Mesenchymal stem cell (in vitro differentiated cells and primary cell): ENCODE data around the gene AFP.

Source experiments
- DNase-seq: peaks from one replicate; pipeline ENCODE4 v3.0.0-alpha.2; 2013
- H2AFZ ChIP-seq: one replicate; pipeline ENCODE4 v1.6.1; 2013; ENCODE audit warnings: low read depth, mild to moderate bottlenecking, control low read depth, inconsistent platforms, low read length, moderate library complexity
- H2AK5ac ChIP-seq: 2 replicates; pipeline ENCODE4 v1.6.1; 2013; ENCODE audit warnings: low read length, moderate library complexity, mild to moderate bottlenecking, inconsistent platforms; ENCODE audit not compliant: severe bottlenecking
- H2BK120ac ChIP-seq: one replicate; pipeline ENCODE4 v1.6.1; 2013; ENCODE audit warnings: low read depth, mild to moderate bottlenecking, inconsistent platforms, low read length, moderate library complexity
- H2BK12ac ChIP-seq, 2 experiments: one replicate each; pipeline ENCODE4 v1.6.1; 2013; ENCODE audit warnings: inconsistent platforms in 2 of 2, low read length in 2 of 2, mild to moderate bottlenecking in 2 of 2, moderate library complexity in 2 of 2, control low read depth in 1 of 2
- H2BK15ac ChIP-seq: one replicate; pipeline ENCODE4 v1.6.1; 2013; ENCODE audit warnings: mild to moderate bottlenecking, low read depth, inconsistent platforms; ENCODE audit not compliant: poor library complexity, severe bottlenecking
- H2BK5ac ChIP-seq: 2 replicates; pipeline ENCODE4 v1.6.1; 2013; ENCODE audit warnings: low read depth, mild to moderate bottlenecking, low read length, control low read depth, inconsistent platforms; ENCODE audit not compliant: poor library complexity, severe bottlenecking
- H3K14ac ChIP-seq, 2 experiments: one replicate each; pipeline ENCODE4 v1.6.1; 2013; ENCODE audit warnings: inconsistent platforms in 2 of 2, low read length in 2 of 2, control low read depth in 1 of 2, mild to moderate bottlenecking in 1 of 2, moderate library complexity in 1 of 2
- H3K18ac ChIP-seq, 2 experiments: one replicate each; pipeline ENCODE4 v1.6.1; 2013; ENCODE audit warnings: inconsistent platforms in 2 of 2, low read length in 2 of 2, control low read depth in 1 of 2, low read depth in 1 of 2, mild to moderate bottlenecking in 1 of 2
- H3K23ac ChIP-seq, 2 experiments: one replicate each; pipeline ENCODE4 v1.6.1; 2013; ENCODE audit warnings: inconsistent platforms in 2 of 2, low read length in 2 of 2, mild to moderate bottlenecking in 2 of 2, moderate library complexity in 2 of 2, control low read depth in 1 of 2
- H3K27ac ChIP-seq: 2 replicates; pipeline ENCODE4 v1.5.1; 2013; ENCODE audit warnings: mild to moderate bottlenecking, moderate library complexity, low read length, control low read depth, inconsistent platforms; ENCODE audit not compliant: poor library complexity, severe bottlenecking
- H3K27me3 ChIP-seq, 2 experiments: 2 replicates each; pipeline versions ENCODE4 v1.6.1 to v1.7.0; 2013; ENCODE audit warnings: low read length in 2 of 2, mild to moderate bottlenecking in 2 of 2, moderate library complexity in 2 of 2, control low read depth in 1 of 2, inconsistent platforms in 1 of 2; ENCODE audit not compliant: control insufficient read depth in 1 of 2, insufficient read depth in 1 of 2
- H3K36me3 ChIP-seq, 2 experiments: 2 replicates each; pipeline versions ENCODE4 v1.6.1 to v1.7.0; 2013; ENCODE audit warnings: low read length in 2 of 2, control low read depth in 1 of 2, inconsistent platforms in 1 of 2, low read depth in 1 of 2, mild to moderate bottlenecking in 1 of 2; ENCODE audit not compliant: insufficient read depth in 2 of 2, control insufficient read depth in 1 of 2
- H3K4ac ChIP-seq, 2 experiments: one replicate each; pipeline ENCODE4 v1.6.1; 2013; ENCODE audit warnings: inconsistent platforms in 2 of 2, low read length in 2 of 2, mild to moderate bottlenecking in 2 of 2, moderate library complexity in 2 of 2, control low read depth in 1 of 2, low read depth in 1 of 2
- H3K4me1 ChIP-seq: 2 replicates; pipeline ENCODE4 v1.6.1; 2013; ENCODE audit warnings: low read depth, low read length, control low read depth; ENCODE audit not compliant: control insufficient read depth, insufficient read depth
- H3K4me2 ChIP-seq: 2 replicates; pipeline ENCODE4 v1.6.1; 2013; ENCODE audit warnings: low read length, mild to moderate bottlenecking, inconsistent platforms; ENCODE audit not compliant: poor library complexity, severe bottlenecking
- H3K4me3 ChIP-seq, 2 experiments: 2 replicates each; pipeline versions ENCODE4 v1.5.1 to v1.7.0; 2013; ENCODE audit warnings: low read length in 2 of 2, mild to moderate bottlenecking in 2 of 2, control low read depth in 1 of 2, low read depth in 1 of 2; ENCODE audit not compliant: insufficient read depth in 1 of 2
- H3K79me1 ChIP-seq: replicated peaks from 2 replicates; pipeline ENCODE4 v1.6.1; 2013; ENCODE audit warnings: mild to moderate bottlenecking, control low read depth, low read length, inconsistent platforms; ENCODE audit not compliant: poor library complexity, severe bottlenecking
- H3K9ac ChIP-seq: 2 replicates; pipeline ENCODE4 v1.7.0; 2013; ENCODE audit warnings: mild to moderate bottlenecking, low read length, moderate library complexity
- H3K9me3 ChIP-seq: 2 replicates; pipeline ENCODE4 v1.7.0; 2013; ENCODE audit warnings: mild to moderate bottlenecking, low read length; ENCODE audit not compliant: control insufficient read depth
- H4K8ac ChIP-seq: one replicate; pipeline ENCODE4 v1.6.1; 2013; ENCODE audit warnings: inconsistent platforms, mild to moderate bottlenecking, low read length, moderate library complexity
- H4K91ac ChIP-seq: one replicate; pipeline ENCODE4 v1.6.1; 2013; ENCODE audit warnings: mild to moderate bottlenecking, low read length, inconsistent platforms
- WGBS: methylation state at CpG from one replicate; pipeline ENCODE4 v1.1.7; 2013; ENCODE audit warnings: mixed read lengths; 5-methylcytosine and 5-hydroxymethylcytosine counted together

Gene AFP

GRCh38 chr4:73433140-73433539 lies 2.9 kb upstream of the AFP start:
- H2AK5ac ChIP-seq, result no peak overlapping the region
- no peak overlapping the region for H3K14ac ChIP-seq
- H4K91ac ChIP-seq, result no peak overlapping the region
- WGBS, result 21% methylated on average over 1 of the region's 2 CpGs
- peaks cover 0 to 10% of the 10 kb centered on the region in 2 experiments for H3K27me3 ChIP-seq
- no peak overlapping the region for H2AFZ ChIP-seq
- H3K9ac ChIP-seq, result no peak overlapping the region
- H3K23ac ChIP-seq, result no peak overlapping the region
- H3K79me1 ChIP-seq, result no peaks in the 10 kb centered on the region
- no peaks in the 10 kb centered on the region for H3K9me3 ChIP-seq
- H3K36me3 ChIP-seq, result no peaks in the 10 kb centered on the region
- no peak overlapping the region for H2BK5ac ChIP-seq
- H3K4me2 ChIP-seq, result no peak overlapping the region
- no peak overlapping the region for H2BK12ac ChIP-seq
- no peak for DNase-seq
- H2BK15ac ChIP-seq, result no peak overlapping the region
- no peak overlapping the region for H3K18ac ChIP-seq
- H4K8ac ChIP-seq, result no peak overlapping the region
- H3K4me3 ChIP-seq, result no peak overlapping the region
- H2BK120ac ChIP-seq, result no peak overlapping the region
- H3K27ac ChIP-seq, result no peak overlapping the region
- no peaks in the 10 kb centered on the region for H3K4me1 ChIP-seq
- no peak overlapping the region for H3K4ac ChIP-seq

- no peaks in the 10 kb centered on the region for H3K36me3 ChIP-seq
- no peak overlapping the region for H3K4me2 ChIP-seq
- H3K27me3 ChIP-seq, result peaks cover 0 to 8% of the 10 kb centered on the region in 2 experiments
- H4K8ac ChIP-seq, result no peak overlapping the region
- H3K4me1 ChIP-seq, result no peaks in the 10 kb centered on the region
- no peak overlapping the region for H2BK120ac ChIP-seq
- no peak overlapping the region for H2AK5ac ChIP-seq
- no peak overlapping the region for H2AFZ ChIP-seq
- H3K9ac ChIP-seq, result no peak overlapping the region
- no peaks in the 10 kb centered on the region for H3K79me1 ChIP-seq
- H3K14ac ChIP-seq, result no peak overlapping the region
- DNase-seq, result peak; percentile 12
- no peak overlapping the region for H3K23ac ChIP-seq
- H2BK12ac ChIP-seq, result no peak overlapping the region
- no peak overlapping the region for H3K4me3 ChIP-seq
- H3K4ac ChIP-seq, result no peak overlapping the region
- H2BK15ac ChIP-seq, result no peak overlapping the region
- WGBS, result 60% methylated on average over 3 of the region's 3 CpGs
- no peak overlapping the region for H3K27ac ChIP-seq
- no peak overlapping the region for H4K91ac ChIP-seq
- H3K9me3 ChIP-seq, result no peaks in the 10 kb centered on the region
- H2BK5ac ChIP-seq, result no peak overlapping the region
- no peak overlapping the region for H3K18ac ChIP-seq
Measured at GRCh38 chr4:73434311-73434710, 1.7 kb upstream of the AFP start.

DNA sequence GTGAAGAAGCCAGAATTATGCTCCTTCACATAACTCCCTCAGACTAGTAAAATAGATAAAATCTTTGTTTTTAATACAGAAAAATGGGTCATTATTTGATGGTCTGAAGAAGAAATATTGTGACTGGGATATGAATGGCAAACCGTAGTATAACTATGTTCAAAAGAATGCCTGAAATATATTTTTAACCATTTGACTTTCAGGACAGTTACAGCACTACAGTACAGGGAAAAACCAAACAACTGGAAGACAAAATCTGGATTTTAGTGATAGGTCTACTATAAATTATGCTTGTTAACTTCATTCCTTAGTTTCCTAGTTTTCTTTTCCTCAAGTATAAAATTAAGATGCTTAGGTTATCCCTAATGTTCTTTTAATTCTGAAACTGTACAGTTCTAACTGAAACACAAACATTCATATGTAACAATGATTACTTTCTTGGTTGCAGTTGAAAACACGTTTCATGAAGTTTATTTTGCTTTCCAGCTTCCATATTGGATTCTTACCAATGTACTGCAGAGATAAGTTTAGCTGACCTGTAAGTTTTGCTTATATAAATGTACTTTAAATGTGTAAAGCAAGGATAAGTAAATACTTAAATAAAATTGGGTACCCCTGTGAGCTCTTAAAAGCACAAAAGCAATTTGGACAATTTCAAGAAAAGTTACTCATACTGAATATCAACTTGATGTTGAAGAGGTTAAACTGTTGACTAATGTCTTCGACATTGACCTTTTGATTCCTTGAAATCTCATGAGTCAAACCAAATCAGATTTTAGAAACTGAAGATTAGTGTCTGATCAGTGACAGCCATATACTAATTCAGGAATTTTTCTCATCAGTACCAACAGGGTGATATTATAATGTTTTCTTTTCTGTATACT lies 895 bp downstream of the AFP start:
- no peak overlapping the region for H2BK5ac ChIP-seq

DNA sequence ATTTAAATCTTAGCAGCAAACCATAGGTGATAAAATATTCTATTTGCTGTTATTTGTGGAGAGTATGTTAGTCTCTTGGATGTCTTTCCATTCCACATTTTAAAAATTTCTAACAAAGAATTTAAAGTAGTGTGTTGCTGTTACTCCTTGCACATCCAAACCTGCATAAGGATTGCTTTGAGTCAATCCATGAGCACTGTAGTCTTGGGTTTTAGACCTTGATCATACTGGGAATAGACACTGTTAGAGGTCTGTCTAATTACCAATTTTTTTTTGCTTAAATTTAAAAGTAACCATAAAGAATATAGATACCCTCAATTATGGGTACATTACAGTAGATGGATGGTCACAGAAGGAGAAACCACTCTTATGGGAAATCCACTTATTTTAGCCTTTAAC lies 1.5 kb downstream of the AFP start:
- H3K4ac ChIP-seq, result no peak overlapping the region
- H2AK5ac ChIP-seq, result no peak overlapping the region
- no peak overlapping the region for H3K4me3 ChIP-seq
- H2BK5ac ChIP-seq, result no peak overlapping the region
- no peaks in the 10 kb centered on the region for H3K4me1 ChIP-seq
- H3K4me2 ChIP-seq, result no peak overlapping the region
- no peak overlapping the region for H2BK12ac ChIP-seq
- no peak overlapping the region for H2BK120ac ChIP-seq
- H3K79me1 ChIP-seq, result no peaks in the 10 kb centered on the region
- H3K23ac ChIP-seq, result no peak overlapping the region
- no peak overlapping the region for H2BK15ac ChIP-seq
- no peak overlapping the region for H4K91ac ChIP-seq
- no peak overlapping the region for H3K18ac ChIP-seq
- no peak overlapping the region for H2AFZ ChIP-seq
- H3K9ac ChIP-seq, result no peak overlapping the region
- no peaks in the 10 kb centered on the region for H3K27me3 ChIP-seq
- no peak overlapping the region for H4K8ac ChIP-seq
- no peak for DNase-seq
- no peaks in the 10 kb centered on the region for H3K9me3 ChIP-seq
- no peak overlapping the region for H3K14ac ChIP-seq
- H3K36me3 ChIP-seq, result no peaks in the 10 kb centered on the region
- no peak overlapping the region for H3K27ac ChIP-seq

More for the DNA sequence above, 895 bp downstream of the AFP start:
- Histone ChIP-seq H3K9ac (no peak overlapping the region), H2BK120ac (no peak overlapping the region), H3K27ac (no peak overlapping the region), H3K4me1 (no peaks in the 10 kb centered on the region), H3K4me3 (no peak overlapping the region), H3K36me3 (no peaks in the 10 kb centered on the region), H4K91ac (no peak overlapping the region), H2AFZ (no peak overlapping the region), H3K18ac (no peak overlapping the region), H3K4me2 (no peak overlapping the region), H3K4ac (no peak overlapping the region), H2BK12ac (no peak overlapping the region), H3K27me3 (no peaks in the 10 kb centered on the region), H3K23ac (no peak overlapping the region), H3K14ac (no peak overlapping the region), H4K8ac (no peak overlapping the region), H2AK5ac (no peak overlapping the region), H2BK15ac (no peak overlapping the region), H3K9me3 (no peaks in the 10 kb centered on the region), H3K79me1 (no peaks in the 10 kb centered on the region)
- WGBS, result 67% methylated on average over 2 of the region's 3 CpGs
- DNase-seq, result no peak
